HepG2 (cell line): ENCODE results near the gene CCDC126. TPM values are rescaled to one million over a fixed set of nuclear protein-coding genes. Genes with fewer than 3 reads are reported as not detected.
A peak's percentile ranks its signal among the peaks of the same experiment; 100 is the strongest.

Experiments used
- BORCS8-MEF2B ChIP-seq: sonication (generic); formaldehyde crosslinking; IDR thresholded peaks from 2 replicates; pipeline ENCODE4 v1.8.0; 2022; ENCODE audit warnings: mild to moderate bottlenecking, missing genetic modification reagents
- CHD2 ChIP-seq: IDR thresholded peaks from 2 replicates; pipeline ENCODE4 v1.6.1; 2011; ENCODE audit warnings: low read depth, low read length, improper control_type of control experiment
- CREBL2 ChIP-seq: sonication (generic); formaldehyde crosslinking; IDR thresholded peaks from 2 replicates; pipeline ENCODE4 v1.8.1; 2023; ENCODE audit warnings: missing genetic modification reagents, mild to moderate bottlenecking, borderline replicate concordance
- DNMT3B ChIP-seq: conservative IDR thresholded peaks from 2 replicates; pipeline ENCODE4 v1.6.1; 2016; ENCODE audit warnings: missing biosample characterization, control low read depth
- ELF3 ChIP-seq: IDR thresholded peaks from 2 replicates; pipeline ENCODE4 v1.6.1; 2016; ENCODE audit warnings: missing genetic modification reagents, missing compliant biosample characterization
- HMG20A ChIP-seq: IDR thresholded peaks from 2 replicates; pipeline ENCODE4 v1.6.1; 2016; ENCODE audit warnings: borderline replicate concordance
- KLF13 ChIP-seq: sonication (generic); formaldehyde crosslinking; IDR thresholded peaks from 2 replicates; pipeline ENCODE4 v1.4.0; 2020; ENCODE audit warnings: mild to moderate bottlenecking, missing genetic modification reagents
- KMT2B ChIP-seq: IDR thresholded peaks from 2 replicates; pipeline ENCODE4 v1.6.1; 2016; ENCODE audit warnings: missing genetic modification reagents, missing compliant biosample characterization
- MED13 ChIP-seq: sonication (generic); formaldehyde crosslinking; IDR thresholded peaks from 2 replicates; pipeline ENCODE4 v1.5.0; 2020; ENCODE audit warnings: missing genetic modification reagents
- MTA1 ChIP-seq: sonication (generic); formaldehyde crosslinking; IDR thresholded peaks from 2 replicates; pipeline ENCODE4 v1.4.0; 2020; ENCODE audit warnings: missing genetic modification reagents, mild to moderate bottlenecking, borderline replicate concordance
- MTA3 ChIP-seq: sonication (generic); formaldehyde crosslinking; IDR thresholded peaks from 2 replicates; pipeline ENCODE4 v1.4.0; 2020; ENCODE audit warnings: missing genetic modification reagents
- PCBP1 ChIP-seq: fragments of 200-400 bp; formaldehyde crosslinking; IDR thresholded peaks from 2 replicates; pipeline ENCODE4 v1.6.1; 2017; ENCODE audit warnings: mild to moderate bottlenecking, low read depth, low read length, borderline replicate concordance
- PRDM15 ChIP-seq: sonication (generic); formaldehyde crosslinking; IDR thresholded peaks from 2 replicates; pipeline ENCODE4 v1.4.0; 2020; ENCODE audit warnings: missing genetic modification reagents
- RFXAP ChIP-seq: sonication (generic); formaldehyde crosslinking; IDR thresholded peaks from 2 replicates; pipeline ENCODE4 v1.4.0; 2020; ENCODE audit warnings: missing genetic modification reagents, borderline replicate concordance
- SKIL ChIP-seq: sonication (generic); formaldehyde crosslinking; IDR thresholded peaks from 2 replicates; pipeline ENCODE4 v1.8.0; 2022; ENCODE audit warnings: missing genetic modification reagents, mild to moderate bottlenecking, moderate library complexity, borderline replicate concordance
- U2AF1 ChIP-seq: fragments of 200-400 bp; formaldehyde crosslinking; optimal IDR thresholded peaks from 2 replicates; pipeline ENCODE3; 2017; ENCODE audit warnings: mild to moderate bottlenecking, low read depth, low read length
- ZNF225 ChIP-seq: sonication (generic); formaldehyde crosslinking; IDR thresholded peaks from 2 replicates; pipeline ENCODE4 v1.4.0; 2020; ENCODE audit warnings: mild to moderate bottlenecking, missing genetic modification reagents
- ZNF639 ChIP-seq: conservative IDR thresholded peaks from 2 replicates; pipeline ENCODE4 v1.6.1; 2018; ENCODE audit warnings: missing genetic modification reagents
- ZNF816 ChIP-seq: sonication (generic); formaldehyde crosslinking; IDR thresholded peaks from 2 replicates; pipeline ENCODE4 v1.8.0; 2022; ENCODE audit warnings: missing genetic modification reagents, mild to moderate bottlenecking, borderline replicate concordance
- polyA plus RNA-seq, 8 experiments: library from polyadenylated mRNA; depleted of rRNA in 3 of 8; stranded (reverse) in 7 of 8; unstranded in 1 of 8; fragments of >200 nt; fragmentation: Illumina TruSeq in 4 of 8; extraction: Trizol in 4 of 8; gene quantifications; 2 replicates each; pipeline versions ENCODE4 v1.2.1 to v1.2.3, GENCODE V29; 2011 to 2016; ENCODE audit warnings: low read depth in 4 of 8, missing spikeins in 1 of 8, mixed read lengths in 1 of 8; ENCODE audit not compliant: insufficient read depth in 1 of 8
- total RNA-seq, 5 experiments: library from RNA; depleted of rRNA; stranded (reverse); fragments of >200 nt; fragmentation: Illumina TruSeq; extraction: Trizol; gene quantifications; 2 replicates each; pipeline ENCODE4 v1.2.3, GENCODE V29; 2016; ENCODE audit warnings: low read depth in 1 of 5
- TF ChIP-seq, protein P1 (sequence below): sonication (generic); formaldehyde crosslinking; IDR thresholded peaks from 2 replicates; pipeline ENCODE4 v1.5.0; 2020; ENCODE audit warnings: mild to moderate bottlenecking, missing genetic modification reagents
- TF ChIP-seq, protein P2 (sequence below): sonication (generic); formaldehyde crosslinking; IDR thresholded peaks from 2 replicates; pipeline ENCODE4 v1.4.0; 2020; ENCODE audit warnings: mild to moderate bottlenecking, missing genetic modification reagents

CCDC126 gene
- total and polyA plus RNA-seq, 2 of the 13 experiments (the other 11 are each of a cell fraction or from before 2014, with no cell fraction given): 3.5 to 9.3 TPM

DNA sequence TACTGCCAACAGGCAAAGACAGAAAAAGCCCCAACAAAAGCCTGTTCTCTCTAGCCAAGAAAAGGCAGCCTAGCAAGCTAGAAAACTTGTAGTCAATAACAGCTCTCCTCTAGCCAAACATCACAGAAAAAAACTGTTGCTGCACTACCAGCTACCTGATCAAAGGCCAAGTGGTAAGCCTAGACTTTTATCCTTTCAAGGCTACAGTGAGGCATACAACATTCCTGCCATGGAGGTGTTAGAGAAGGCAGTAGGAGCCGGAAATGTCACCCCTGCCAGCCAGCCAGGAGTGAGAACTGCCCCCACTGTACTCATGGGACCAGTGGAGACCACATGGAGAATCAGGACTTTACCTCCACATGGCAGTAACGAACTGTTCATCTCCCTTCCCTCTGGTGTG is 31.2 kb downstream of the CCDC126 start (continued):
- TF ChIP-seq U2AF1: no peak
- TF ChIP-seq, protein P1, sequence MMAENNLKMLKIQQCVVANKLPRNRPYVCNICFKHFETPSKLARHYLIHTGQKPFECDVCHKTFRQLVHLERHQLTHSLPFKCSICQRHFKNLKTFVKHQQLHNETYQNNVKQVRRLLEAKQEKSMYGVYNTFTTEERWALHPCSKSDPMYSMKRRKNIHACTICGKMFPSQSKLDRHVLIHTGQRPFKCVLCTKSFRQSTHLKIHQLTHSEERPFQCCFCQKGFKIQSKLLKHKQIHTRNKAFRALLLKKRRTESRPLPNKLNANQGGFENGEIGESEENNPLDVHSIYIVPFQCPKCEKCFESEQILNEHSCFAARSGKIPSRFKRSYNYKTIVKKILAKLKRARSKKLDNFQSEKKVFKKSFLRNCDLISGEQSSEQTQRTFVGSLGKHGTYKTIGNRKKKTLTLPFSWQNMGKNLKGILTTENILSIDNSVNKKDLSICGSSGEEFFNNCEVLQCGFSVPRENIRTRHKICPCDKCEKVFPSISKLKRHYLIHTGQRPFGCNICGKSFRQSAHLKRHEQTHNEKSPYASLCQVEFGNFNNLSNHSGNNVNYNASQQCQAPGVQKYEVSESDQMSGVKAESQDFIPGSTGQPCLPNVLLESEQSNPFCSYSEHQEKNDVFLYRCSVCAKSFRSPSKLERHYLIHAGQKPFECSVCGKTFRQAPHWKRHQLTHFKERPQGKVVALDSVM (CRISPR knock-in tag): no peak
- TF ChIP-seq PRDM15 (CRISPR knock-in tag): no peak
- TF ChIP-seq DNMT3B (CRISPR knock-in tag): no peak
- TF ChIP-seq CHD2: no peak
- no peak for TF ChIP-seq ZNF816 (CRISPR knock-in tag)
- 0 out of 2 replicates have a peak, but pooled peaks have one; percentile 22 for TF ChIP-seq ELF3 (CRISPR knock-in tag)
- no peak for TF ChIP-seq CREBL2 (CRISPR knock-in tag)
- TF ChIP-seq BORCS8-MEF2B (CRISPR knock-in tag): no peak
- no peak for TF ChIP-seq HMG20A (CRISPR knock-in tag)
- TF ChIP-seq KMT2B (CRISPR knock-in tag): no peak
- no peak for TF ChIP-seq SKIL (CRISPR knock-in tag)
- TF ChIP-seq MTA1: no peak
- TF ChIP-seq RFXAP (CRISPR knock-in tag): no peak
- TF ChIP-seq, protein P2, sequence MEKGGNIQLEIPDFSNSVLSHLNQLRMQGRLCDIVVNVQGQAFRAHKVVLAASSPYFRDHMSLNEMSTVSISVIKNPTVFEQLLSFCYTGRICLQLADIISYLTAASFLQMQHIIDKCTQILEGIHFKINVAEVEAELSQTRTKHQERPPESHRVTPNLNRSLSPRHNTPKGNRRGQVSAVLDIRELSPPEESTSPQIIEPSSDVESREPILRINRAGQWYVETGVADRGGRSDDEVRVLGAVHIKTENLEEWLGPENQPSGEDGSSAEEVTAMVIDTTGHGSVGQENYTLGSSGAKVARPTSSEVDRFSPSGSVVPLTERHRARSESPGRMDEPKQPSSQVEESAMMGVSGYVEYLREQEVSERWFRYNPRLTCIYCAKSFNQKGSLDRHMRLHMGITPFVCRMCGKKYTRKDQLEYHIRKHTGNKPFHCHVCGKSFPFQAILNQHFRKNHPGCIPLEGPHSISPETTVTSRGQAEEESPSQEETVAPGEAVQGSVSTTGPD (CRISPR knock-in tag): no peak
- TF ChIP-seq ZNF639 (CRISPR knock-in tag): no peak
- no peak for TF ChIP-seq PCBP1
- TF ChIP-seq ZNF225 (CRISPR knock-in tag): no peak
- TF ChIP-seq MED13 (CRISPR knock-in tag): no peak
- TF ChIP-seq KLF13 (CRISPR knock-in tag): no peak
- TF ChIP-seq MTA3: no peak
